HEK293 (cell line): ENCODE results near the gene CCDC85C.

Experiments used
- BCL11B ChIP-seq: fragments of 450-650 bp; formaldehyde crosslinking; IDR thresholded peaks from 2 replicates; pipeline ENCODE4 v1.5.1; 2016; ENCODE audit warnings: low read depth, missing biosample characterization, missing genetic modification characterization
- PRDM2 ChIP-seq: fragments of 450-650 bp; formaldehyde crosslinking; IDR thresholded peaks from 2 replicates; pipeline ENCODE4 v1.5.1; 2016; ENCODE audit warnings: missing biosample characterization, missing genetic modification characterization, borderline replicate concordance
- TCF7L2 ChIP-seq: IDR thresholded peaks from 2 replicates; pipeline ENCODE4 v1.6.1; 2011; ENCODE audit warnings: low read depth, mild to moderate bottlenecking, inconsistent platforms, low read length, moderate library complexity, borderline replicate concordance
- TSHZ1 ChIP-seq: fragments of 450-650 bp; formaldehyde crosslinking; IDR thresholded peaks from 2 replicates; pipeline ENCODE4 v1.5.1; 2016; ENCODE audit warnings: missing biosample characterization, missing genetic modification characterization, borderline replicate concordance
- ZBTB1 ChIP-seq: fragments of 450-650 bp; formaldehyde crosslinking; IDR thresholded peaks from 2 replicates; pipeline ENCODE4 v1.5.1; 2016; ENCODE audit warnings: missing biosample characterization, missing genetic modification characterization
- ZBTB44 ChIP-seq: fragments of 450-650 bp; IDR thresholded peaks from 2 replicates; pipeline ENCODE4 v1.5.1; 2018; ENCODE audit warnings: missing biosample characterization, mild to moderate bottlenecking, missing genetic modification characterization
- ZBTB49 ChIP-seq: fragments of 450-650 bp; formaldehyde crosslinking; IDR thresholded peaks from 2 replicates; pipeline ENCODE4 v1.5.1; 2016; ENCODE audit warnings: missing biosample characterization, missing genetic modification characterization, low read depth
- ZNF112 ChIP-seq: fragments of 450-650 bp; formaldehyde crosslinking; IDR thresholded peaks from 2 replicates; pipeline ENCODE4 v1.5.0; 2017; ENCODE audit warnings: missing biosample characterization, missing genetic modification characterization
- ZNF148 ChIP-seq: fragments of 450-650 bp; formaldehyde crosslinking; IDR thresholded peaks from 2 replicates; pipeline ENCODE4 v1.5.0; 2017; ENCODE audit warnings: missing biosample characterization, missing genetic modification characterization, borderline replicate concordance
- ZNF16 ChIP-seq: fragments of 450-650 bp; formaldehyde crosslinking; IDR thresholded peaks from 2 replicates; pipeline ENCODE4 v1.5.1; 2016; ENCODE audit warnings: low read depth, missing biosample characterization, missing genetic modification characterization
- ZNF624 ChIP-seq: fragments of 450-650 bp; formaldehyde crosslinking; IDR thresholded peaks from 2 replicates; pipeline ENCODE4 v1.5.1; 2017; ENCODE audit warnings: missing biosample characterization, missing genetic modification characterization
- ZNF629 ChIP-seq: fragments of 450-650 bp; formaldehyde crosslinking; IDR thresholded peaks from 2 replicates; pipeline ENCODE4 v1.5.1; 2017; ENCODE audit warnings: missing biosample characterization, missing genetic modification characterization
- ZNF677 ChIP-seq: fragments of 450-650 bp; IDR thresholded peaks from 2 replicates; pipeline ENCODE4 v1.5.0; 2018; ENCODE audit warnings: missing biosample characterization, mild to moderate bottlenecking, missing genetic modification characterization, moderate library complexity
- ZNF692 ChIP-seq: fragments of 450-650 bp; formaldehyde crosslinking; IDR thresholded peaks from 2 replicates; pipeline ENCODE4 v1.5.1; 2016; ENCODE audit warnings: missing biosample characterization, missing genetic modification characterization

The CCDC85C gene

GRCh38 chr14:99578541-99579101 lies 25.4 kb downstream of the CCDC85C start (continued):
- TF ChIP-seq TSHZ1 (no peak), ZBTB49 (tag by site-specific recombination) (no peak), ZBTB44 (no peak), ZNF624 (tag by site-specific recombination) (no peak), ZNF677 (no peak), ZNF148 (tag by site-specific recombination) (no peak), PRDM2 (tag by site-specific recombination) (no peak), ZNF112 (tag by site-specific recombination) (no peak), ZBTB1 (tag by site-specific recombination) (no peak), ZNF16 (no peak), ZNF692 (tag by site-specific recombination) (no peak), ZNF629 (no peak), BCL11B (no peak), TCF7L2 (no peak)
